H1 (cell line): Measurements from ENCODE around the gene LOC128125822.
"Not testable (repeated sequence)": the region's sequence is repeated elsewhere in the genome, so short reads cannot be mapped to it uniquely, and the experiment has no call there.

Source experiments
- CTCF ChIA-PET: fragments of 300-600 bp; sonication (Branson Sonifier 250); formaldehyde crosslinking; loops from one replicate; lab custom pipeline; 2021; ENCODE audit not compliant: partially characterized antibody; lab: Charles Lee
- POLR2A ChIA-PET: fragments of 300-600 bp; sonication (Branson Sonifier 250); formaldehyde crosslinking; loops from one replicate; lab custom pipeline; 2021; ENCODE audit warnings: inconsistent platforms; ENCODE audit not compliant: partially characterized antibody; lab: Charles Lee
- DNase-seq, 2 experiments: peaks; one replicate each; pipeline versions ENCODE4 v3.0.0 to v3.0.0-alpha.2; 2010 to 2022; ENCODE audit warnings: low spot score in 2 of 2, low read depth in 1 of 2, mixed read lengths in 1 of 2
- FAIRE-seq: peaks from 2 replicates; lab custom pipeline; 2011; peaks lifted over from hg19 to GRCh38; lab: Jason Lieb, UNC
- H2AFZ ChIP-seq: 2 replicates; pipeline ENCODE4 v1.8.1; 2012; ENCODE audit warnings: low read length, inconsistent platforms
- H2AK5ac ChIP-seq: 2 replicates; pipeline ENCODE4 v1.6.1; 2013; ENCODE audit warnings: low read depth, low read length
- H2BK120ac ChIP-seq: replicated peaks from 2 replicates; pipeline ENCODE3; 2013; ENCODE audit warnings: low read depth, low read length, inconsistent platforms
- H2BK12ac ChIP-seq: 2 replicates; pipeline ENCODE4 v1.6.1; 2013; ENCODE audit warnings: low read depth, low read length
- H2BK15ac ChIP-seq: 2 replicates; pipeline ENCODE4 v1.6.1; 2013; ENCODE audit warnings: low read length
- H2BK20ac ChIP-seq: 2 replicates; pipeline ENCODE4 v1.6.1; 2013; ENCODE audit warnings: low read length
- H2BK5ac ChIP-seq: 2 replicates; pipeline ENCODE4 v1.6.1; 2013; ENCODE audit warnings: low read depth, low read length
- H3K14ac ChIP-seq: 2 replicates; pipeline ENCODE4 v1.6.1; 2013; ENCODE audit warnings: inconsistent platforms; ENCODE audit not compliant: insufficient read length
- H3K18ac ChIP-seq: 2 replicates; pipeline ENCODE4 v1.6.1; 2013; ENCODE audit warnings: low read length; ENCODE audit errors: extremely low read depth
- H3K23ac ChIP-seq: 2 replicates; pipeline ENCODE4 v1.6.1; 2013; ENCODE audit warnings: inconsistent platforms; ENCODE audit not compliant: insufficient read length
- H3K23me2 ChIP-seq: 2 replicates; pipeline ENCODE4 v1.6.1; 2013; ENCODE audit warnings: low read depth, low read length
- H3K27ac ChIP-seq: 2 replicates; pipeline ENCODE4 v1.6.1; 2011; ENCODE audit warnings: low read depth, low read length, inconsistent platforms
- H3K27me3 ChIP-seq, 4 experiments: replicated peaks in 1 of 4; 1 replicate in 1 of 4; 2 replicates in 3 of 4; pipeline versions ENCODE4 v1.6.1 to v1.8.1; 2011 to 2013; ENCODE audit warnings: low read length in 3 of 4, mild to moderate bottlenecking in 3 of 4, inconsistent platforms in 2 of 4, mixed read lengths in 2 of 4, moderate library complexity in 1 of 4; ENCODE audit not compliant: control insufficient read depth in 3 of 4, insufficient read depth in 3 of 4; ENCODE audit errors: extremely low read depth in 1 of 4
- H3K36me3 ChIP-seq, 4 experiments: 2 replicates each; pipeline versions ENCODE4 v1.6.1 to v1.8.1; 2011 to 2013; ENCODE audit warnings: mild to moderate bottlenecking in 4 of 4, low read length in 3 of 4, moderate library complexity in 2 of 4, control low read depth in 1 of 4, inconsistent platforms in 1 of 4; ENCODE audit not compliant: insufficient read depth in 4 of 4, control insufficient read depth in 2 of 4
- H3K4ac ChIP-seq: replicated peaks from 2 replicates; pipeline ENCODE3; 2013; ENCODE audit warnings: low read length, low read depth, mixed read lengths, inconsistent platforms; ENCODE audit not compliant: insufficient read length
- H3K4me1 ChIP-seq, 4 experiments: replicated peaks in 1 of 4; 1 replicate in 1 of 4; 2 replicates in 3 of 4; pipeline versions ENCODE4 v1.6.1 to v1.8.1; 2011 to 2013; ENCODE audit warnings: low read length in 3 of 4, inconsistent platforms in 2 of 4, mixed read lengths in 1 of 4; ENCODE audit not compliant: insufficient read depth in 4 of 4, control insufficient read depth in 3 of 4
- H3K4me2 ChIP-seq, 2 experiments: 2 replicates each; pipeline versions ENCODE4 v1.6.1 to v1.8.1; 2011 to 2013; ENCODE audit warnings: low read depth in 2 of 2, low read length in 2 of 2, control low read depth in 1 of 2, inconsistent platforms in 1 of 2, mild to moderate bottlenecking in 1 of 2; ENCODE audit not compliant: insufficient read depth in 1 of 2
- H3K4me3 ChIP-seq, 4 experiments: fragments of 200-600, 300-600 bp in 1 of 4; sonication (generic), shearing (Covaris generic), sonication (Bioruptor Twin) in 1 of 4; 2 replicates each; pipeline versions ENCODE4 v1.5.1 to v1.8.1; 2011 to 2016; ENCODE audit warnings: low read length in 4 of 4, low read depth in 3 of 4, control low read depth in 2 of 4, inconsistent platforms in 2 of 4, mild to moderate bottlenecking in 2 of 4, mixed read lengths in 1 of 4, moderate library complexity in 1 of 4; ENCODE audit not compliant: insufficient read depth in 2 of 4; ENCODE audit errors: extremely low read depth in 1 of 4
- H3K56ac ChIP-seq: replicated peaks from 2 replicates; pipeline ENCODE3; 2013; ENCODE audit warnings: low read depth, mild to moderate bottlenecking, mixed read lengths, low read length, inconsistent platforms; ENCODE audit not compliant: insufficient read length
- H3K79me1 ChIP-seq: 2 replicates; pipeline ENCODE4 v1.6.1; 2013; ENCODE audit warnings: low read depth, low read length, control low read depth
- H3K79me2 ChIP-seq, 2 experiments: 2 replicates each; pipeline versions ENCODE4 v1.6.1 to v1.8.1; 2012 to 2013; ENCODE audit warnings: low read length in 2 of 2, mild to moderate bottlenecking in 2 of 2, inconsistent platforms in 1 of 2; ENCODE audit not compliant: insufficient read depth in 2 of 2, control insufficient read depth in 1 of 2
- H3K9ac ChIP-seq, 4 experiments: replicated peaks in 1 of 4; 1 replicate in 1 of 4; 2 replicates in 3 of 4; pipeline versions ENCODE4 v1.6.1 to v1.8.1; 2011 to 2013; ENCODE audit warnings: low read depth in 3 of 4, low read length in 3 of 4, control low read depth in 2 of 4, mild to moderate bottlenecking in 2 of 4, moderate library complexity in 2 of 4, inconsistent platforms in 1 of 4; ENCODE audit errors: extremely low read depth in 1 of 4
- H3K9me3 ChIP-seq, 2 experiments: 2 replicates each; pipeline versions ENCODE4 v1.6.1 to v1.8.1; 2012 to 2013; ENCODE audit warnings: mild to moderate bottlenecking in 2 of 2, moderate library complexity in 2 of 2, control low read depth in 1 of 2, inconsistent platforms in 1 of 2, low read depth in 1 of 2, low read length in 1 of 2, mixed read lengths in 1 of 2; ENCODE audit not compliant: insufficient read depth in 2 of 2
- H4K20me1 ChIP-seq, 2 experiments: replicated peaks in 1 of 2; 2 replicates each; pipeline versions ENCODE3 to v1.8.1; 2011 to 2013; ENCODE audit warnings: inconsistent platforms in 2 of 2, low read length in 2 of 2, mild to moderate bottlenecking in 1 of 2; ENCODE audit not compliant: insufficient read depth in 2 of 2, control insufficient read depth in 1 of 2
- H4K5ac ChIP-seq: 2 replicates; pipeline ENCODE4 v1.6.1; 2013; ENCODE audit warnings: low read length, low read depth, mixed read lengths, inconsistent platforms; ENCODE audit not compliant: insufficient read length
- H4K8ac ChIP-seq: 2 replicates; pipeline ENCODE4 v1.8.0; 2013; ENCODE audit warnings: mild to moderate bottlenecking, moderate library complexity, low read length, inconsistent platforms; ENCODE audit not compliant: insufficient read depth; ENCODE audit errors: extremely low read depth
- H4K91ac ChIP-seq: replicated peaks from 2 replicates; pipeline ENCODE3; 2013; ENCODE audit warnings: low read length, mixed read lengths, inconsistent platforms; ENCODE audit not compliant: insufficient read length
- CHD2 ChIP-seq: IDR thresholded peaks from 2 replicates; pipeline ENCODE4 v1.6.1; 2012; ENCODE audit warnings: low read length, improper control_type of control experiment
- NRF1 ChIP-seq: IDR thresholded peaks from 2 replicates; pipeline ENCODE4 v1.6.1; 2011; ENCODE audit warnings: mild to moderate bottlenecking, low read depth, low read length, improper control_type of control experiment
- RFX5 ChIP-seq: IDR thresholded peaks from 2 replicates; pipeline ENCODE4 v1.6.1; 2011; ENCODE audit warnings: low read depth, low read length, improper control_type of control experiment, borderline replicate concordance
- SP4 ChIP-seq: IDR thresholded peaks from 2 replicates; pipeline ENCODE4 v1.6.1; 2012; ENCODE audit warnings: low read length, inconsistent platforms
- SRF ChIP-seq: IDR thresholded peaks from 2 replicates; pipeline ENCODE4 v1.6.1; 2011; ENCODE audit warnings: mild to moderate bottlenecking, low read depth, low read length, moderate library complexity
- TBP ChIP-seq: IDR thresholded peaks from 2 replicates; pipeline ENCODE4 v1.6.1; 2011; ENCODE audit warnings: low read depth, low read length, improper control_type of control experiment
- ZNF274 ChIP-seq: IDR thresholded peaks from 2 replicates; pipeline ENCODE4 v1.7.0; 2012; ENCODE audit warnings: low read length, borderline replicate concordance; ENCODE audit errors: extremely low read depth
- WGBS, 2 experiments: shearing (Covaris generic) in 1 of 2; methylation state at CpG; one replicate each; pipeline versions ENCODE4 v1.1.6 to v1.1.7; 2013 to 2015; ENCODE audit warnings: low lambda C conversion rate in 2 of 2, mixed read lengths in 2 of 2, inconsistent platforms in 1 of 2, low coverage in 1 of 2, missing lambda C conversion rate in 1 of 2; ENCODE audit not compliant: insufficient replicate concordance in 2 of 2, insufficient coverage in 1 of 2, insufficient read length in 1 of 2; ENCODE audit errors: extremely low coverage in 1 of 2, missing lambda C conversion rate in 1 of 2; 5-methylcytosine and 5-hydroxymethylcytosine counted together

LOC128125822 gene

DNA sequence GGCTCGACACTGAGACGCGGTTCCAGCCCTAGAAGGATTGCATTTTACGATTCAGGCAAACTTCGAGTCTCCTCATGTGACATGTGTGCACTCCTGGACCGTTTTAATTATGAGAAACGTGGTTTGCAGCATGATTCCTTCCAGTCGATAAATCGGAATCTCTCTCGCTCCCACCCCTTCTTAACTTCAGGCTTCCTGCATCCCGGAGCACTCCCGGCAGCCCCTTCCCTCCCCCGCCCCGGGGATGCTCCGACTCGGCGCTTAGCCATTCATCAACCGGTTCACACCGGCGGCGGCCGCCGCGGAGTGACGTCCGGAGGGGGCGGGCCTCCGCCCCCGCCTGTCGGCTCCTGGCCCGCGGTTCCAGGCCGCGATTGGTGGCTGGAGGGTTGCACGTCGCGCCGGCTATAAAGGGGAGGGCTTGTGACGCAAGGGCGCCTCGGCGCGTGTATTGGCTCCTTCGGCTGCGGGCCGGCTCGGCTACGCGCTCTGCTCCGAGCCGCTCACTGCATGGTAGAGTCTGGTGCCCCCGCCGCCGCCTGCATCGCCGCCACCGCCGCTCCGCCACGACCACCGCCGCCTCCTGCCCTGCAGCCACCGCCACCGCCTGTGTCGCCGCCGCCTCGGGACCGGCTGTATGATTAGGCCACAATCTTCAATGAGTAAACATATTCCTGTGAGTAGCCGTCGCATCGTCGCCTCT, at the start of gene LOC128125822, which contains the start of gene PTP4A1 (continued):
- no peak for TF ChIP-seq CHD2
- peak; percentile 95 for TF ChIP-seq TBP
- TF ChIP-seq RFX5, result no peak
- TF ChIP-seq SRF, result no peak
- no peak for TF ChIP-seq NRF1
- no peak for TF ChIP-seq ZNF274
- TF ChIP-seq SP4, result no peak; the same call in 1 of the 2 replicates

GRCh38 chr6:63522911-63523287, 49.4 kb upstream of the LOC128125822 start:
- H3K9ac ChIP-seq, H3K4me1 ChIP-seq, H3K4ac ChIP-seq, H3K27ac ChIP-seq, FAIRE-seq, H2BK12ac ChIP-seq, H2BK20ac ChIP-seq, H4K20me1 ChIP-seq, H4K8ac ChIP-seq, H3K79me1 ChIP-seq, H2BK120ac ChIP-seq, H3K4me3 ChIP-seq, H3K23ac ChIP-seq, H3K56ac ChIP-seq, H3K9me3 ChIP-seq, H2BK15ac ChIP-seq, H3K79me2 ChIP-seq, POLR2A ChIA-PET, H2AFZ ChIP-seq, H2BK5ac ChIP-seq, H4K5ac ChIP-seq, H3K36me3 ChIP-seq, H3K4me2 ChIP-seq, H3K18ac ChIP-seq, H2AK5ac ChIP-seq, H3K14ac ChIP-seq, H3K23me2 ChIP-seq, DNase-seq, H3K27me3 ChIP-seq, H4K91ac ChIP-seq: not testable (repeated sequence)
- WGBS, 2 experiments, result 96% methylated on average over 7 of the region's 7 CpGs; no CpG with 5 or more reads in 1 of the 2 experiments
- CTCF ChIA-PET, result interaction anchor here (0.7 to 0.8 kb wide), 2 partner anchors 35 to 72 kb away, joined by 3 read pairs; no protein-coding TSS in a partner anchor
